ENCODE measurements around the gene NRXN3.

DNA sequence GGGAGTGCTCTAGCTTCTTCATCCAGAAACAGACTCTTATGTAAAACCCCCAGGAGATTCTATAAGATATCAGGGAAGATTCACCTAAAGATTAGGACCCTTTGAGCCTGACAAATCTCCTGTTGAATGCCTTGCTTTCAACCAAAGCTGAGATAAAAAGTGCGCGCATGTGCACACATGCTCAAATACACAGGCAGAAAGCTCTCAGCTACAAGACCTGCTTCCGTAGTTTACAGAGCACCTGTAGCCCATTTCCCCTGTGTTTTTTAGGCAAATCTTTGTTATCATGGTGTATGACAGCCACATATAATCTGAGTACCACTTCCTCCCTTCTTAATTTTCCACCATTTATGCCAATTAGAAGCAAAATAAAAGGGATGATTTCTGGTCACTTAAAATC lies 866.9 kb downstream of the NRXN3 start:
- TF ChIP-seq POLR2AphosphoS5 (IDR thresholded peaks at IDR 0.05), result no peak
- TF ChIP-seq CTCF (IDR thresholded peaks at IDR 0.05), result no peak
- TF ChIP-seq POLR2A (IDR thresholded peaks at IDR 0.05), result no peak
- no peak for TF ChIP-seq EP300 (IDR thresholded peaks at IDR 0.05)

Data from stomach (tissue), 4 donors.